GM19455 (cell line): ENCODE measurements around the gene PROB1.

ENCODE experiments used
- ATAC-seq: cut with Tn5 transposase; IDR thresholded peaks from one replicate; pipeline ENCODE4 v1.9.1; 2021; ENCODE audit not compliant: unreplicated experiment

Gene PROB1

GRCh38 chr5:139343476-139343875 is 51.4 kb downstream of the PROB1 start:
- no peak for ATAC-seq

- ATAC-seq: peak; percentile 47
Observed at GRCh38 chr5:139342423-139342723, 52.5 kb downstream of the PROB1 start.

GRCh38 chr5:139341689-139342422 is 53.0 kb downstream of the PROB1 start, which contains the start of gene PAIP2:
TSS of gene PAIP2 (plus strand) at chr5:139341854. CDS start at chr5:139363785, 21,931 bp downstream.
- peak; percentile 89 for ATAC-seq

GRCh38 chr5:139341187-139341688 is 53.7 kb downstream of the PROB1 start:
- peak; percentile 27 for ATAC-seq
